Measurements from ENCODE around the gene ZC3H14.

Gene ZC3H14

GRCh38 chr14:88562532-88562830, 356 bp upstream of the ZC3H14 start:
- no peaks in the 10 kb centered on the region for H3K9me3 Mint-ChIP-seq
- no peak for ATAC-seq (replicated peaks)

GRCh38 chr14:88563845-88564244, 1.0 kb downstream of the ZC3H14 start:
- ATAC-seq (replicated peaks) (no peak), DNase-seq (no peak)
- H3K9me3 Mint-ChIP-seq: no peaks in the 10 kb centered on the region
- H3K4me3 Mint-ChIP-seq: peak overlapping the region; percentile 91 to 94
- peaks cover 14 to 29% of the 10 kb centered on the region in 2 donors for H3K4me1 Mint-ChIP-seq (ENCODE audit: low read depth in 2 of 2)
- peak overlapping the region; percentile 74 to 96 for H3K27ac Mint-ChIP-seq
- H3K36me3 Mint-ChIP-seq (ENCODE audit: insufficient read depth): peaks cover 12% of the 10 kb centered on the region
- no peaks in the 10 kb centered on the region for H3K27me3 Mint-ChIP-seq

More at GRCh38 chr14:88562532-88562830, 356 bp upstream of the ZC3H14 start:
- H3K27me3 Mint-ChIP-seq: no peaks in the 10 kb centered on the region
- peak overlapping the region; percentile 91 to 94 for H3K4me3 Mint-ChIP-seq
- no peak for DNase-seq
- H3K36me3 Mint-ChIP-seq (ENCODE audit: insufficient read depth): peaks cover 2% of the 10 kb centered on the region
- H3K27ac Mint-ChIP-seq: peak overlapping the region; percentile 74 to 96
- H3K4me1 Mint-ChIP-seq (ENCODE audit: low read depth in 2 of 2): peaks cover 17 to 30% of the 10 kb centered on the region in 2 donors

GRCh38 chr14:88565427-88565826, 2.6 kb downstream of the ZC3H14 start:
- Mint-ChIP-seq H3K4me3 (no peak overlapping the region), H3K4me1 (ENCODE audit: low read depth in 2 of 2) (peaks cover 14 to 33% of the 10 kb centered on the region in 2 donors), H3K36me3 (ENCODE audit: insufficient read depth) (peaks cover 19% of the 10 kb centered on the region), H3K9me3 (no peaks in the 10 kb centered on the region), H3K27me3 (no peaks in the 10 kb centered on the region), H3K27ac (no peak overlapping the region)
- DNase-seq: no peak
- no peak for ATAC-seq (replicated peaks)

- peaks cover 44% of the 10 kb centered on the region for H3K36me3 Mint-ChIP-seq (ENCODE audit: insufficient read depth)
- H3K4me3 Mint-ChIP-seq: no peak overlapping the region
- no peak for ATAC-seq (replicated peaks)
- H3K27me3 Mint-ChIP-seq: no peaks in the 10 kb centered on the region
- H3K27ac Mint-ChIP-seq: no peak overlapping the region
- no peak for DNase-seq
- H3K4me1 Mint-ChIP-seq (ENCODE audit: low read depth in 2 of 2): peaks cover 7 to 21% of the 10 kb centered on the region in 2 donors
- no peaks in the 10 kb centered on the region for H3K9me3 Mint-ChIP-seq
These were observed 5.4 kb downstream of the ZC3H14 start for GRCh38 chr14:88568196-88568595.

GRCh38 chr14:88572117-88572516, 9.3 kb downstream of the ZC3H14 start:
- no peak overlapping the region for H3K4me3 Mint-ChIP-seq
- no peaks in the 10 kb centered on the region for H3K9me3 Mint-ChIP-seq
- peaks cover 0 to 7% of the 10 kb centered on the region in 2 donors for H3K4me1 Mint-ChIP-seq (ENCODE audit: low read depth in 2 of 2)
- no peaks in the 10 kb centered on the region for H3K27me3 Mint-ChIP-seq
- no peak overlapping the region for H3K27ac Mint-ChIP-seq
- ATAC-seq (replicated peaks) (no peak), DNase-seq (no peak)
- peaks cover 80% of the 10 kb centered on the region for H3K36me3 Mint-ChIP-seq (ENCODE audit: insufficient read depth)

- Mint-ChIP-seq H3K27ac (no peak overlapping the region), H3K4me1 (ENCODE audit: low read depth in 2 of 2) (no peaks in the 10 kb centered on the region), H3K4me3 (no peak overlapping the region), H3K27me3 (no peaks in the 10 kb centered on the region), H3K36me3 (ENCODE audit: insufficient read depth) (peaks cover 93% of the 10 kb centered on the region), H3K9me3 (no peaks in the 10 kb centered on the region)
- no peak for ATAC-seq (replicated peaks)
- no peak for DNase-seq
These were observed 13.4 kb downstream of the ZC3H14 start for GRCh38 chr14:88576222-88576621.

GRCh38 chr14:88584451-88584850, 21.6 kb downstream of the ZC3H14 start:
- H3K4me1 Mint-ChIP-seq (ENCODE audit: low read depth in 2 of 2): peaks cover 0 to 2% of the 10 kb centered on the region in 2 donors
- H3K4me3 Mint-ChIP-seq: no peak overlapping the region
- DNase-seq: no peak
- ATAC-seq (replicated peaks): no peak
- peaks cover 55% of the 10 kb centered on the region for H3K36me3 Mint-ChIP-seq (ENCODE audit: insufficient read depth)
- no peaks in the 10 kb centered on the region for H3K9me3 Mint-ChIP-seq
- H3K27me3 Mint-ChIP-seq: no peaks in the 10 kb centered on the region
- H3K27ac Mint-ChIP-seq: no peak overlapping the region

GRCh38 chr14:88588081-88588480, 25.2 kb downstream of the ZC3H14 start:
- no peaks in the 10 kb centered on the region for H3K9me3 Mint-ChIP-seq
- H3K27ac Mint-ChIP-seq: peak overlapping the region in 1 of 2 donors; percentile 52

GRCh38 chr14:88590173-88590572, 27.3 kb downstream of the ZC3H14 start:
- DNase-seq: no peak
- Mint-ChIP-seq H3K36me3 (ENCODE audit: insufficient read depth) (peaks cover 53% of the 10 kb centered on the region), H3K4me3 (no peak overlapping the region), H3K27me3 (no peaks in the 10 kb centered on the region), H3K4me1 (ENCODE audit: low read depth in 2 of 2) (peaks cover 0 to 2% of the 10 kb centered on the region in 2 donors), H3K9me3 (no peaks in the 10 kb centered on the region), H3K27ac (peak overlapping the region in 1 of 2 donors; percentile 15)
- no peak for ATAC-seq (replicated peaks)

More at GRCh38 chr14:88588081-88588480, 25.2 kb downstream of the ZC3H14 start:
- Mint-ChIP-seq H3K27me3 (no peaks in the 10 kb centered on the region), H3K36me3 (ENCODE audit: insufficient read depth) (peaks cover 57% of the 10 kb centered on the region), H3K4me3 (no peak overlapping the region), H3K4me1 (ENCODE audit: low read depth in 2 of 2) (peaks cover 0 to 2% of the 10 kb centered on the region in 2 donors)
- no peak for DNase-seq
- no peak for ATAC-seq (replicated peaks)

GRCh38 chr14:88592031-88592430, 29.2 kb downstream of the ZC3H14 start:
- Mint-ChIP-seq H3K9me3 (no peaks in the 10 kb centered on the region), H3K27me3 (no peaks in the 10 kb centered on the region), H3K4me3 (no peak overlapping the region), H3K4me1 (ENCODE audit: low read depth in 2 of 2) (peaks cover 0 to 2% of the 10 kb centered on the region in 2 donors), H3K27ac (no peak overlapping the region), H3K36me3 (ENCODE audit: insufficient read depth) (peaks cover 36% of the 10 kb centered on the region)
- DNase-seq: no peak
- no peak for ATAC-seq (replicated peaks)

- no peak overlapping the region for H3K4me3 Mint-ChIP-seq
- H3K9me3 Mint-ChIP-seq: no peaks in the 10 kb centered on the region
- peak overlapping the region in 1 of 2 donors; percentile 32 for H3K27ac Mint-ChIP-seq
- H3K36me3 Mint-ChIP-seq (ENCODE audit: insufficient read depth): peaks cover 24% of the 10 kb centered on the region
- no peak for DNase-seq
- H3K27me3 Mint-ChIP-seq: no peaks in the 10 kb centered on the region
- no peak for ATAC-seq (replicated peaks)
- H3K4me1 Mint-ChIP-seq (ENCODE audit: low read depth in 2 of 2): peaks cover 13 to 16% of the 10 kb centered on the region in 2 donors
These were observed 34.2 kb downstream of the ZC3H14 start for GRCh38 chr14:88597038-88597437.

- ATAC-seq (replicated peaks): no peak
- Mint-ChIP-seq H3K27me3 (no peaks in the 10 kb centered on the region), H3K4me3 (no peak overlapping the region), H3K4me1 (ENCODE audit: low read depth in 2 of 2) (peaks cover 13 to 16% of the 10 kb centered on the region in 2 donors), H3K27ac (peak overlapping the region in 1 of 2 donors; percentile 32), H3K9me3 (no peaks in the 10 kb centered on the region), H3K36me3 (ENCODE audit: insufficient read depth) (peaks cover 24% of the 10 kb centered on the region)
- DNase-seq: no peak
These were observed 34.8 kb downstream of the ZC3H14 start for GRCh38 chr14:88597601-88598000.

GRCh38 chr14:88598097-88598675, 35.3 kb downstream of the ZC3H14 start:
- H3K9me3 Mint-ChIP-seq: no peaks in the 10 kb centered on the region
- ATAC-seq (replicated peaks): no peak
- H3K4me3 Mint-ChIP-seq: no peak overlapping the region
- peaks cover 21% of the 10 kb centered on the region for H3K36me3 Mint-ChIP-seq (ENCODE audit: insufficient read depth)
- H3K27me3 Mint-ChIP-seq: no peaks in the 10 kb centered on the region
- H3K27ac Mint-ChIP-seq: peak overlapping the region in 1 of 2 donors; percentile 32
- DNase-seq: no peak
- peaks cover 13 to 16% of the 10 kb centered on the region in 2 donors for H3K4me1 Mint-ChIP-seq (ENCODE audit: low read depth in 2 of 2)

GRCh38 chr14:88599326-88599725, 36.5 kb downstream of the ZC3H14 start:
- peak overlapping the region; percentile 49 to 88 for H3K27ac Mint-ChIP-seq

More at GRCh38 chr14:88599326-88599725, 36.5 kb downstream of the ZC3H14 start:
- Mint-ChIP-seq H3K27me3 (no peaks in the 10 kb centered on the region), H3K4me3 (peak overlapping the region in 1 of 2 donors; percentile 56), H3K4me1 (ENCODE audit: low read depth in 2 of 2) (peaks cover 13 to 16% of the 10 kb centered on the region in 2 donors), H3K36me3 (ENCODE audit: insufficient read depth) (peaks cover 21% of the 10 kb centered on the region), H3K9me3 (no peaks in the 10 kb centered on the region)
- ATAC-seq (replicated peaks) (no peak), DNase-seq (no peak)

Measured in effector memory CD8-positive, alpha-beta T cell (primary cell).